ENCODE results near the gene ATXN2L.
"Not testable (repeated sequence)": the region's sequence is repeated elsewhere in the genome, so short reads cannot be mapped to it uniquely, and the experiment has no call there.

ATXN2L gene

GRCh38 chr16:28872952-28873351 is 50.2 kb downstream of the ATXN2L start:
- DNase-seq, result no peak

GRCh38 chr16:28873543-28874201 is 50.9 kb downstream of the ATXN2L start:
- DNase-seq, result peak; percentile 30 to 54 (median 47)

- DNase-seq, result no peak
These were observed 51.6 kb downstream of the ATXN2L start for GRCh38 chr16:28874406-28874805.

DNA sequence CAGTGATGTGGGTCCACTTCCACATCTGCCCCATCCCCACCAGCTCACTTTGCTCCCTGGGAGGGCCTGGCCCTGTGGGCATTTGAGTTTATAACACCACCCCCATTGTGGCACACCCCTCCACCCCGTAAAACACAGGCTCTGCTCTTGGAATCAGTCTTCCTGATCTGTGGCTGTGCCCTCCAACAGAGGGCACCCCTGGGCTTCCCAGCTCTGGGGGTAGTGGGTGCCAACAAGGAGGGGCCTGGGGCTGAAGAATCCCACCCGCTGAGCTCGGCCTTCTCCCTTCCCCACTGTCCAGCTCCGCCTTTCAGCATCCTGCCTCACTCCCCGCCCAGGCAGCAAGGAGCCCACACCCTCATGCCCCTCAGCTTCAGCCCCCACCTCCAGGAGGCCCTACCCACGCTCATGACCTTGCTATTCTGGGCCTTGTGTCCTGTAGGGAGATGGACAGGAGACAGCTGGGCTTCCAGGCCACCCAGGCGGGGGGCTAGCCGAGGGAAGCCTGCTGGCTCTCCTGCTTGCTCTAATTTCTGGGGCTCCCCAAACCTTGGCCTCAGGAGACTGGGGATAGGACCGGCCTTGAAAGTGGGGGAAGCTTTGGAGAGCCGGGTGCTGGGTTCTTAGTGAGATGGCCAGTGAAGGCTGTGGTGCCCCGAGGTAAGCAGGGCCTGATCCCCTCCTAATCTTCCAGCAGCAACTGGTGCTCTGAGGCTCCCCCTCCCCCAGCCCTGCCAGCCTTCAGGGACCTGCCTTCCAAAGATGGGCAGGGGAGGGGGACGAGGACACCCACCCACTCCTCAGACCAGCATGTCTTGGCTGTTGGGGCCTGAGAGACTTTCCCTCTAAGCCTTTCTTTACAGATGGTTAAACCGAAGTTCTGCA is 52.6 kb downstream of the ATXN2L start:
- DNase-seq, result no peak

DNA sequence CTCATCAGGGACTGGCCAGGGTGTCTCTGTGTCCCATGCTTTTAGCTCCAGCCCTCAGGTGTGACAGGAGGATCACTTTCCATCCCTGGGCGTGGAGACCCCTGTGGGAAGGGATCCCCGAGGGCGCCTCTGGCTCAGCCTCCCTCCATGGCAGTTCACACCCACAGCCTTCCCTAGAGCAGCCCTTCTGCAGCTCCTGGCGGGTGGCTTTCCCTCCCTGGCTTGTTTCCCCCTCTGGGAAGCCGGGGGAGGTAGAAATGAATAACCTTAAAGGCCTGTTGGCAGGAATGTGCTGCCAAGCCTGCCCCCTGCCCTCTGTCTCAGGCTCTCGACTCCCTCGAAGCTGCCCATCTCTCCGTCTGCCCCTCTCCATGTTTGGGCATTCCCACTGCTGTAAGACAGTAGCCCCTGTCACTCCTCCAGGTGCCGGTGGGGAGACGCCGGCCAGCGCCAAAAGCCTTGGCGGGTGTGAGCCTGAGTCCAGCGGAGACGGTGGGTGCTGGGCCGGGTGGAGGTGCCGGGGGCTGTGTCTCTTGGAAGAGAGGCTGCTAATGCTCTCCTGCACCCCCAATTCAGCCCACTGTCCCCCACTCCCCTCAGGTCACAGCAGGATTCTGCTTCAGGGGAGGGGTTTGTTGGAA is 53.3 kb downstream of the ATXN2L start:
- DNase-seq, result no peak

DNA sequence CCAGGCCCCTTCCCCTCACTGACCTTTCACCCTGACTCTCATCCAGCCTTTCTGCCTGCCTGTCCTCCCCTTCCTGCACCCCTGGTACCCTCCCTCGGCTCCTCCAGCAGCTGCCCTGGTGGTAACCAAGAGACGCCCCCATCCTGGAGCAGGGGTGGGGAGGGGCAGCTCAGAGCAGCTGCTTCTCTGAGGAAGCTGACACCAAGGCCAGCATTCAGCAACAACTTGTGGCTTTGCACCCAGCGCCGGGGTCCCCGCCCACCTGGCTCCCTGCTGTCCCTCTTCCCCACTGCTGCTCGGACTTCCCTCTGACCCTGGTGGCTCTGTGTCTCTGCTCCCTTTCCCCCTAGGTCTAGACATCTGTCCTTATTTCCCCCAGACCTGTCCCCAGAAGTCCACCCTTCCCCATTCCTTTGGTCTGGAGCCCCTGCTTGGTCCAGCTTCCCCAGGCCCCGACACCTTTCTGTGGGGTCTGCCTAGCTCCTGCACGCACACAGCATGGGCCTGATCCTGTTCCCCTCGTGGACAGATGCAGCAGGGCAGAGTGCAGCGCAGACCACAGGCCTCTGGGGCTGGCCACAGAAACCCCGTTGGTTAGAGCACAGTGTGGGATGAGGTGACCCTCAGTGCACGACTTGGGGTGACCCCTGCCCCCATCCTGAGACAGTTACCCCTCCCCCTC is 54.3 kb downstream of the ATXN2L start:
- peak in 1 of 5 experiments; percentile 28 for DNase-seq

GRCh38 chr16:28877655-28878000 is 54.8 kb downstream of the ATXN2L start:
- DNase-seq, result no peak

GRCh38 chr16:28878083-28878926 is 55.5 kb downstream of the ATXN2L start, which contains the start of gene ATP2A1:
ATP2A1 (plus strand) TSS chr16:28878488; CDS start chr16:28878672, 184 bp downstream.
- no peak for DNase-seq

DNA sequence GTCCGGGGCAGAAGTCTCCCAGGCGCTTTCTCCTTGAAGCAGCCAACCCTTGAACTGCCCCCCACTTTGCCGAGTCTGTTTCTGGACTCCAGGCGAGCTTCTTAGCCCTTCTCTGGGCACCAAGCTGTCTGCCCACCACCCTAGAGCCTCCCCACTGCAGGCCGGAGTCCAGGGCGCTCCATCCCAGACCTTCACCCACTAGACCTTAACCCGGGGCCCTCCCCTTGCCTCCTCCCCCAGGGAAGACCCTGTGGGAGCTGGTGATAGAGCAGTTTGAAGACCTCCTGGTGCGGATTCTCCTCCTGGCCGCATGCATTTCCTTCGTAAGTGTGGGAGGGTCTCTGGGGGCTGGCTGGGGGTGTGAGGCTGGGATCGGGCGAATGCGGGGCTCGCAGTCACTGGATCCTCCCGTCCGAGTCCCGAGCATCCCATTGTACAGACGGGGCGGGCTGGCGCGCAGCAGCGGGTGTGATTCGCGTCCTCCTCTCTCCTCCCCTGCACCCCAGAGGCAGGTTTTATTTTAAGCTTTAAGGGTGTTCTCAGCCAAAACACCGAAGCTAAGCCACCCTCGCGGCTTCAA is 56.6 kb downstream of the ATXN2L start:
- no peak for DNase-seq

DNA sequence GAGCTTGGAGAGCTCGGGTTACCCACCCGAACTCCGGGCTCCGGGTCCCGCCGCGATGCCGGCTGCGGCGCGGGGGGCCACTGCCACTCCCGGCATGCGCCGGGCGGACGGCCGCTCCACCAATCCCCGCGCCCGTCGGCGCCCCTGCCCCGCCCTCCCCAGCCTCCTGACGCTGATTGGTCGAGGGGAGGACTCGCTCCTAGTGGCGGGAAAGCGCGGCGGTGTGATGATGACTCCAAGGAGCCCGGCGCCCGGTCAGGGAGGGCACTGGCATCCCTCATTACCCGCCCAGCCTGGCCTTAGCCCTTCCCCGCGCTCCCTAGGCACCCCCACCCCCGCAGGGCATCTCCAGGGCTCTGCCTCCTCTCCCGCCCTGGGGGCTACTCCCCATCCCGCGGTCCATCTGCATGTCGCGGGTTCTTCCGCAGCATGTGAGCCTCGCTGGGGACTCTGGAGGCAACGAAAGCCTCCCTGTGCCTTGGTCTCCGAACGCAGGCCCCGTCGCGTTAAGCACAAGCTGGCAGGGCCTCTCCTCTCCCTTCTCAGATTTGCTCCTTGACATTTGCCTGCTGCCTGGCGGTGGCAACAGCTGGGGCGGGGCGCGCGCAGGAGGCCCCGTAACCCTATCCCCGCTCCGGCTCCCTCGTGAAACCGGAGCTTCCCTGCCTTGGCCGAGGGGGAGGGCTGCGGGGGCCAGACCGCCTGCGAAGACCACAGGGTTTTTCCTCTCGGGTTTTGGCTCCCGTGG is 57.2 kb downstream of the ATXN2L start:
- peak; percentile 63 to 90 (median 85) for DNase-seq

GRCh38 chr16:28880589-28880915 is 57.8 kb downstream of the ATXN2L start:
- no peak for DNase-seq

DNA sequence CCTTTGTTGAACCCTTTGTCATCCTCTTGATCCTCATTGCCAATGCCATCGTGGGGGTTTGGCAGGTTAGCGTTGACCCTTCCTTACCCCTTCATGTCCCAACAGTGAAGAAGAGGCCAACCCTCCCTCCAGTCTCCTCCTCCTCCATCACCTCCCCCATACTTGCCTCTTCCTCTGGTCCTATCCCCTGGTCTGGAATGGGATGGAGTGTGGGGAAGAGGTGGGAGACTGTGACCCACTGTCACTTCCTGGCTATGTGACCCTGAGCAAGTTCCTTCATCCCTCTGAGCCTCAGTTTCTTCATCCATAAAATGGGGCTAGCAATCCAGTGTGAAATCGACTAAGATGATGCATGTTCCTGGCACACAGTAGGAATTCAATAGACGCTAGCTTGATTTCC is 58.2 kb downstream of the ATXN2L start:
- no peak for DNase-seq

- DNase-seq, result not testable (repeated sequence)
These were observed 58.8 kb downstream of the ATXN2L start for GRCh38 chr16:28881565-28881964.

- DNase-seq, result no peak
These were observed 59.9 kb downstream of the ATXN2L start for GRCh38 chr16:28882551-28883160.

GRCh38 chr16:28883221-28883996 is 60.6 kb downstream of the ATXN2L start:
- no peak for DNase-seq

GRCh38 chr16:28884045-28884444 is 61.2 kb downstream of the ATXN2L start:
- DNase-seq, result no peak
